IPS-20b (cell line): Measurements from ENCODE around the gene RACGAP1.

Source experiments
- H3K27ac ChIP-seq: one replicate; pipeline ENCODE4 v1.5.1; 2013; ENCODE audit warnings: low read length
- H3K27me3 ChIP-seq: 2 replicates; pipeline ENCODE4 v1.6.1; 2013; ENCODE audit warnings: mild to moderate bottlenecking, low read length, inconsistent platforms; ENCODE audit not compliant: insufficient read depth
- H3K36me3 ChIP-seq: 2 replicates; pipeline ENCODE4 v1.6.1; 2013; ENCODE audit warnings: low read depth, mild to moderate bottlenecking, inconsistent platforms, low read length, moderate library complexity; ENCODE audit not compliant: insufficient read depth
- H3K4me1 ChIP-seq: 2 replicates; pipeline ENCODE4 v1.6.1; 2013; ENCODE audit warnings: mild to moderate bottlenecking, control low read depth, inconsistent platforms, low read length, moderate library complexity; ENCODE audit not compliant: insufficient read depth
- H3K4me3 ChIP-seq: 2 replicates; pipeline ENCODE4 v1.5.1; 2013; ENCODE audit warnings: mild to moderate bottlenecking, low read length, inconsistent platforms
- H3K9ac ChIP-seq: 2 replicates; pipeline ENCODE4 v1.6.1; 2013; ENCODE audit warnings: low read depth, mild to moderate bottlenecking, inconsistent platforms, low read length, moderate library complexity
- H3K9me3 ChIP-seq: 2 replicates; pipeline ENCODE4 v1.6.1; 2013; ENCODE audit warnings: mild to moderate bottlenecking, low read depth, low read length, inconsistent platforms; ENCODE audit not compliant: insufficient read depth

Gene RACGAP1

GRCh38 chr12:50025187-50026059 lies at the start of gene RACGAP1:
TSS of gene RACGAP1 (minus strand) at chr12:50025494. CDS start at chr12:50016715, 8,779 bp downstream.
- Histone ChIP-seq H3K4me3 (peak within 1 kb of the TSS; percentile 94), H3K4me1 (no peaks in the 10 kb centered on the region), H3K27ac (no peak within 1 kb of the TSS)

DNA sequence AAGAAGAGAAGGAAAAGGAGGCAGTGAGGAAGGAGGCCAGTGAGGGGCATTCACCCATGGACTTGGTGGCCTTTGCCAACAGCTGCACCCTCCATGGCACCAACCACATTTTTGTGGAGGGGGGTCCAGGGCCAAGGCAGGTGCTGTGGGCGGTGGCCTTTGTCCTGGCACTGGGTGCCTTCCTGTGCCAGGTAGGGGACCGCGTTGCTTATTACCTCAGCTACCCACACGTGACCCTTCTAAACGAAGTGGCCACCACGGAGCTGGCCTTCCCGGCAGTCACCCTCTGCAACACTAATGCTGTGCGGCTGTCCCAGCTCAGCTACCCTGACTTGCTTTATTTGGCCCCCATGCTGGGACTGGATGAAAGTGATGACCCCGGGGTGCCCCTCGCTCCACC lies 48.4 kb upstream of the RACGAP1 start:
- H3K27ac ChIP-seq, result no peak overlapping the region
- H3K4me3 ChIP-seq, result no peak overlapping the region
- H3K9me3 ChIP-seq, result no peaks in the 10 kb centered on the region
- H3K9ac ChIP-seq, result no peak overlapping the region
- no peaks in the 10 kb centered on the region for H3K36me3 ChIP-seq
- no peaks in the 10 kb centered on the region; the same call in 1 of the 2 replicates for H3K27me3 ChIP-seq
- H3K4me1 ChIP-seq, result no peaks in the 10 kb centered on the region

More at GRCh38 chr12:50025187-50026059, at the start of gene RACGAP1:
- Histone ChIP-seq H3K36me3 (no peaks in the 10 kb centered on the region), H3K9ac (peak within 1 kb of the TSS; percentile 82; the same call in 1 of the 2 replicates), H3K27me3 (no peaks in the 10 kb centered on the region), H3K9me3 (no peaks in the 10 kb centered on the region)

GRCh38 chr12:50073206-50073605 lies 47.9 kb upstream of the RACGAP1 start:
- Histone ChIP-seq H3K4me1 (no peaks in the 10 kb centered on the region), H3K27me3 (no peaks in the 10 kb centered on the region; the same call in 1 of the 2 replicates), H3K9me3 (no peaks in the 10 kb centered on the region), H3K36me3 (no peaks in the 10 kb centered on the region), H3K9ac (no peak overlapping the region), H3K4me3 (no peak overlapping the region), H3K27ac (no peak overlapping the region)

GRCh38 chr12:50072198-50072907 lies 47.1 kb upstream of the RACGAP1 start:
- Histone ChIP-seq H3K27ac (no peak overlapping the region), H3K9me3 (no peaks in the 10 kb centered on the region), H3K9ac (no peak overlapping the region), H3K27me3 (no peaks in the 10 kb centered on the region; the same call in 1 of the 2 replicates), H3K36me3 (no peaks in the 10 kb centered on the region), H3K4me1 (no peaks in the 10 kb centered on the region), H3K4me3 (no peak overlapping the region)

DNA sequence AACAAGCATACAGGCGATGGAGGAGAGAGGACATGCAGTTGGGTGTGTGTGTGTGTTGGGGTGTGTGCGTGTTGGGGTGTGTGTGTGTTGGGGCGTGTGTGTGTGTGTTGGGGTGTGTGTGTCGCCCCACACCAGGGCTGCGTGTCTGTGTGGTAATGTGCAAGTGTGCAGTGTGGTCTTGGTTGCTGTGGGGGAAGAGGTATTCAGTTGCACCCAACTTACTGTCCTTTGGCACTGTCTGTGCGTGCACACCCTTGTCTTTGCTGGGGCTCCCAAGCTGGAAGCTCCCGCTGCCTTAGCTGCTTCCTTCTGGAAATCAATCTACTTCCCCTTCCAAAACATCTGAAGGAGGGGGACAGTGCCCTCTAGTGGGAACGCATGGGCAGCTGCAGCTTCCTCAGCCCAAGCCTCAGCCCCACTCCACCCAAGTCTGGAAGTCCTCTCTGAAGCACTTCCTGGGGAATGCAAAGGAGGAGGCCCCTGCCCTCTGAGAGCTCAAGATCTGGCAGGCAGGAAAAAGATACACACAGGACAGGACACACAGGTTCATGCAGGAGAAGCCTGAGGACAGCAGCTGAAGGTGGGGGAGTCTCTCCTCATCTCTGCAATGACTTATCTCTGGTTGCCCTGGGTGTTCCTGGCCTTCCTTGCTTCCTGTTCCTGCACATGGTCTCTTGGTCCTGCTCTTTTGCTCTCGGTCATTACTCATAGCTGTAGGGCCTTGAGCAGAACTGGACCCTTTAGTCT lies 45.2 kb upstream of the RACGAP1 start:
- no peaks in the 10 kb centered on the region for H3K4me1 ChIP-seq
- no peaks in the 10 kb centered on the region; the same call in 1 of the 2 replicates for H3K27me3 ChIP-seq
- no peaks in the 10 kb centered on the region for H3K9me3 ChIP-seq
- no peaks in the 10 kb centered on the region for H3K36me3 ChIP-seq
- H3K27ac ChIP-seq, result no peak overlapping the region
- no peak overlapping the region for H3K9ac ChIP-seq
- no peak overlapping the region for H3K4me3 ChIP-seq

- H3K9ac ChIP-seq, result no peak overlapping the region
- peaks cover 2% of the 10 kb centered on the region; the same call in 1 of the 2 replicates for H3K27me3 ChIP-seq
- no peaks in the 10 kb centered on the region for H3K36me3 ChIP-seq
- no peak overlapping the region for H3K4me3 ChIP-seq
- H3K27ac ChIP-seq, result no peak overlapping the region
- no peaks in the 10 kb centered on the region for H3K9me3 ChIP-seq
- no peaks in the 10 kb centered on the region for H3K4me1 ChIP-seq
These were observed 44.2 kb upstream of the RACGAP1 start for GRCh38 chr12:50069539-50069938.

DNA sequence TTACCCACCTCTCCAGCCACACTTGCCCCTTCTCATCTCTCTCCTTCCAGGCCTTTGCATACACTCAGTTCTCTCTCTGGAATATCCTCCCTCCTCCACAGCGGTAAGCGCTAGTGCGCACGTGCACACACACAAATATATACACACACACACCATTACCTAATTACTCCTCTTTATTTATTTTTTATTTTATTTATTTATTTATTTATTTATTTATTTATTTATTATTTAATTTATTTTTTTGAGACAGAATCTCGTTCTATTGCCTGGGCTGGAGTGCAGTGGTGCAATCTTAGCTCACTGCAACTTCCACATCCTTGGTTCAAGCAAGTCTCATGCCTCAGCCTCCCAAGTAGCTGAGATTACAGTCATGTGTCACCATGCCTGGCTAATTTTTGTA lies 43.8 kb upstream of the RACGAP1 start:
- no peaks in the 10 kb centered on the region for H3K36me3 ChIP-seq
- H3K4me3 ChIP-seq, result no peak overlapping the region
- H3K9me3 ChIP-seq, result no peaks in the 10 kb centered on the region
- H3K27me3 ChIP-seq, result peaks cover 3% of the 10 kb centered on the region; the same call in 1 of the 2 replicates
- H3K4me1 ChIP-seq, result no peaks in the 10 kb centered on the region
- no peak overlapping the region for H3K9ac ChIP-seq
- no peak overlapping the region for H3K27ac ChIP-seq

- H3K27ac ChIP-seq, result no peak overlapping the region
- no peaks in the 10 kb centered on the region for H3K9me3 ChIP-seq
- H3K4me1 ChIP-seq, result no peaks in the 10 kb centered on the region
- H3K36me3 ChIP-seq, result no peaks in the 10 kb centered on the region
- H3K27me3 ChIP-seq, result peaks cover 16% of the 10 kb centered on the region; the same call in 1 of the 2 replicates
- H3K9ac ChIP-seq, result 0 out of 2 replicates have a peak overlapping the region, but pooled peaks have one; percentile 9
- no peak overlapping the region for H3K4me3 ChIP-seq
These were observed 41.1 kb upstream of the RACGAP1 start for GRCh38 chr12:50066402-50066801.

- Histone ChIP-seq H3K9me3 (no peaks in the 10 kb centered on the region), H3K9ac (0 out of 2 replicates have a peak overlapping the region, but pooled peaks have one; percentile 9), H3K36me3 (no peaks in the 10 kb centered on the region), H3K27me3 (peaks cover 22% of the 10 kb centered on the region; the same call in 1 of the 2 replicates), H3K27ac (no peak overlapping the region), H3K4me3 (no peak overlapping the region), H3K4me1 (no peaks in the 10 kb centered on the region)
These were observed 40.5 kb upstream of the RACGAP1 start for GRCh38 chr12:50065726-50066310.

GRCh38 chr12:50062728-50063460 lies 37.6 kb upstream of the RACGAP1 start:
- Histone ChIP-seq H3K9me3 (no peaks in the 10 kb centered on the region), H3K27me3 (peaks cover 51% of the 10 kb centered on the region), H3K9ac (no peak overlapping the region), H3K4me3 (no peak overlapping the region), H3K4me1 (no peaks in the 10 kb centered on the region), H3K27ac (no peak overlapping the region), H3K36me3 (no peaks in the 10 kb centered on the region)
